Measurements from ENCODE around the gene SFT2D1. TPM values are rescaled to one million over a fixed set of nuclear protein-coding genes. Genes with fewer than 3 reads are reported as not detected.

The SFT2D1 gene
- total RNA-seq, 1 experiment from 2014 or later = 27.6 TPM

- no peak for DNase-seq (ENCODE audit: low spot score)
Observed at GRCh38 chr6:166334878-166335277, 7.5 kb downstream of the SFT2D1 start.

- DNase-seq (ENCODE audit: low spot score) = no peak
Observed at GRCh38 chr6:166333172-166333995, 9.0 kb downstream of the SFT2D1 start.

GRCh38 chr6:166331503-166332415 is 10.6 kb downstream of the SFT2D1 start:
- no peak for DNase-seq (ENCODE audit: low spot score)

- DNase-seq (ENCODE audit: low spot score) = no peak
Observed at GRCh38 chr6:166330612-166331011, 11.7 kb downstream of the SFT2D1 start.

- no peak for DNase-seq (ENCODE audit: low spot score)
Observed at GRCh38 chr6:166325383-166326042, 16.8 kb downstream of the SFT2D1 start.

GRCh38 chr6:166323395-166323794 is 18.9 kb downstream of the SFT2D1 start:
- DNase-seq (ENCODE audit: low spot score) = no peak

GRCh38 chr6:166318649-166319600 is 23.4 kb downstream of the SFT2D1 start:
- DNase-seq (ENCODE audit: low spot score) = no peak

- DNase-seq (ENCODE audit: low spot score) = no peak
Observed at GRCh38 chr6:166318227-166318626, 24.1 kb downstream of the SFT2D1 start.

- DNase-seq (ENCODE audit: low spot score) = no peak
Observed at GRCh38 chr6:166317261-166318212, 24.8 kb downstream of the SFT2D1 start.

- DNase-seq (ENCODE audit: low spot score) = no peak
Observed at GRCh38 chr6:166315436-166315835, 26.9 kb downstream of the SFT2D1 start.

GRCh38 chr6:166314454-166314853 is 27.9 kb downstream of the SFT2D1 start:
- DNase-seq (ENCODE audit: low spot score) = no peak

GRCh38 chr6:166313255-166314070 is 28.9 kb downstream of the SFT2D1 start:
- DNase-seq (ENCODE audit: low spot score) = no peak

- DNase-seq (ENCODE audit: low spot score) = no peak
Observed at GRCh38 chr6:166312832-166313231, 29.5 kb downstream of the SFT2D1 start.

- DNase-seq (ENCODE audit: low spot score) = no peak
Observed at GRCh38 chr6:166310634-166311033, 31.7 kb downstream of the SFT2D1 start.

GRCh38 chr6:166309977-166310376 is 32.4 kb downstream of the SFT2D1 start:
- DNase-seq (ENCODE audit: low spot score) = no peak

GRCh38 chr6:166308769-166309589 is 33.4 kb downstream of the SFT2D1 start:
- no peak for DNase-seq (ENCODE audit: low spot score)

- DNase-seq (ENCODE audit: low spot score) = no peak
Observed at GRCh38 chr6:166308033-166308768, 34.1 kb downstream of the SFT2D1 start, which contains the start of gene PRR18. Gene PRR18, minus strand, starts transcription at chr6:166308392. Its CDS starts 250 bp downstream, at chr6:166308142.
